ENCODE data around the gene FBLN1. TPM values are rescaled to one million over a fixed set of nuclear protein-coding genes. Genes with fewer than 3 reads are reported as not detected.

Gene FBLN1
- total and polyA plus RNA-seq, 2 of the 13 experiments (the other 11 are each of a cell fraction or from before 2014, with no cell fraction given), result 37.3 to 103 TPM

GRCh38 chr22:45483918-45484499 lies 18.7 kb upstream of the FBLN1 start:
- in situ Hi-C loops (cut with HindIII; ENCODE audit: extremely low pct_ligation_motif_present, low pct_unique_long_range_greater_than_20kb) (no loop called here), intact Hi-C loops (cut with micrococcal nuclease; ENCODE audit: unreplicated experiment) (loop anchor here (5.0 kb wide), 1 partner anchor 42 kb away; no protein-coding TSS in a partner anchor)
- H4K20me1 ChIP-seq (ENCODE audit: insufficient read depth, low read length), result no peaks in the 10 kb centered on the region
- no peaks in the 10 kb centered on the region for H3K79me2 ChIP-seq (ENCODE audit: insufficient read depth, low read length)
- WGBS (ENCODE audit: low lambda C conversion rate), result 0% methylated on average over 5 of the region's 5 CpGs
- FAIRE-seq (peak; percentile 84), DNase-seq (ENCODE audit: low spot score) (peak; percentile 63), ATAC-seq (peak; percentile 91)
- no peaks in the 10 kb centered on the region for H3K36me3 ChIP-seq (replicated peaks in 1 of 2; ENCODE audit: control insufficient read depth in 1 of 2, insufficient read depth in 2 of 2, low read length in 2 of 2)
- H3K9me3 ChIP-seq (ENCODE audit: low read length), result peaks cover 5% of the 10 kb centered on the region
- H3K4me3 ChIP-seq (replicated peaks in 1 of 3; ENCODE audit: insufficient read depth in 1 of 3, low read depth in 2 of 3, low read length in 3 of 3), result peak overlapping the region; percentile 14 to 45 (median 44); a peak in 5 of 6 replicates
- peak overlapping the region; percentile 42 for H3K9ac ChIP-seq (ENCODE audit: insufficient read depth, low read depth, low read length)
- peak overlapping the region; percentile 73 for H3K4me2 ChIP-seq (ENCODE audit: low read depth, low read length)
- BruUV-seq (replicated peaks), result no TSS peak
- no peaks in the 10 kb centered on the region for H3K27me3 ChIP-seq (ENCODE audit: control insufficient read depth in 1 of 2, insufficient read depth in 2 of 2, low read length in 2 of 2)
- peaks cover 53% of the 10 kb centered on the region for H3K4me1 ChIP-seq (ENCODE audit: insufficient read depth, low read length)
- ChIA-PET CTCF (ENCODE audit: low intra/inter-chr PET ratio, low total read pairs) (no interaction called here), POLR2A (interaction anchor here (0.8 to 1.8 kb wide), 7 partner anchors 13 to 238 kb away, joined by 3 to 7 read pairs (median 3); no protein-coding TSS in a partner anchor)
- no peak overlapping the region for H2AFZ ChIP-seq (ENCODE audit: low read length)
- peak overlapping the region; percentile 68 for H3K27ac ChIP-seq (ENCODE audit: extremely low read length, insufficient read depth, low read length)
- TF ChIP-seq ZNF224 (CRISPR knock-in tag; IDR thresholded peaks at IDR 0.05) (no peak), MXD4 (CRISPR knock-in tag; IDR thresholded peaks at IDR 0.05) (0 out of 2 replicates have a peak, but pooled peaks have one; percentile 61), DMAP1 (CRISPR knock-in tag; IDR thresholded peaks at IDR 0.05) (0 out of 2 replicates have a peak, but pooled peaks have one; percentile 27), AKAP8 (CRISPR knock-in tag; IDR thresholded peaks at IDR 0.05) (no peak), PRDM15 (CRISPR knock-in tag; IDR thresholded peaks at IDR 0.05) (no peak), SMAD3 (CRISPR knock-in tag; IDR thresholded peaks at IDR 0.05) (peak; percentile 38; the same call in 1 of the 2 replicates), KAT7 (CRISPR knock-in tag; IDR thresholded peaks at IDR 0.05; ENCODE audit: borderline replicate concordance) (no peak), GATA4 (IDR thresholded peaks at IDR 0.05; ENCODE audit: borderline replicate concordance, low read depth) (no peak), EHMT2 (IDR thresholded peaks at IDR 0.05; ENCODE audit: borderline replicate concordance, low read depth, low read length) (no peak; the same call in 1 of the 2 replicates), ZMYM3 (CRISPR knock-in tag; IDR thresholded peaks at IDR 0.05) (peak; percentile 65; the same call in 1 of the 2 replicates), TEAD2 (CRISPR knock-in tag; IDR thresholded peaks at IDR 0.05) (no peak), RXRB (CRISPR knock-in tag; IDR thresholded peaks at IDR 0.05; ENCODE audit: borderline replicate concordance) (peak; percentile 55; the same call in 1 of the 2 replicates), ZNF331 (CRISPR knock-in tag; IDR thresholded peaks at IDR 0.05) (peak; percentile 74; the same call in 1 of the 2 replicates), PPARG (CRISPR knock-in tag; conservative IDR thresholded peaks at IDR 0.05) (peak; percentile 73)
- TF ChIP-seq, protein P1, sequence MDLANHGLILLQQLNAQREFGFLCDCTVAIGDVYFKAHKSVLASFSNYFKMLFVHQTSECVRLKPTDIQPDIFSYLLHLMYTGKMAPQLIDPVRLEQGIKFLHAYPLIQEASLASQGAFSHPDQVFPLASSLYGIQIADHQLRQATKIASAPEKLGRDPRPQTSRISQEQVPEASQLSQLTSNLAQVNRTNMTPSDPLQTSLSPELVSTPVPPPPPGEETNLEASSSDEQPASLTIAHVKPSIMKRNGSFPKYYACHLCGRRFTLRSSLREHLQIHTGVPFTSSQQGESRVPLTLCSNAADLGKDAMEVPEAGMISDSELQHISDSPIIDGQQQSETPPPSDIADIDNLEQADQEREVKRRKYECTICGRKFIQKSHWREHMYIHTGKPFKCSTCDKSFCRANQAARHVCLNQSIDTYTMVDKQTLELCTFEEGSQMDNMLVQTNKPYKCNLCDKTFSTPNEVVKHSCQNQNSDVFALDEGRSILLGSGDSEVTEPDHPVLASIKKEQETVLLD (CRISPR knock-in tag; IDR thresholded peaks at IDR 0.05; ENCODE audit: low read depth), result no peak
- TF ChIP-seq, protein P2, sequence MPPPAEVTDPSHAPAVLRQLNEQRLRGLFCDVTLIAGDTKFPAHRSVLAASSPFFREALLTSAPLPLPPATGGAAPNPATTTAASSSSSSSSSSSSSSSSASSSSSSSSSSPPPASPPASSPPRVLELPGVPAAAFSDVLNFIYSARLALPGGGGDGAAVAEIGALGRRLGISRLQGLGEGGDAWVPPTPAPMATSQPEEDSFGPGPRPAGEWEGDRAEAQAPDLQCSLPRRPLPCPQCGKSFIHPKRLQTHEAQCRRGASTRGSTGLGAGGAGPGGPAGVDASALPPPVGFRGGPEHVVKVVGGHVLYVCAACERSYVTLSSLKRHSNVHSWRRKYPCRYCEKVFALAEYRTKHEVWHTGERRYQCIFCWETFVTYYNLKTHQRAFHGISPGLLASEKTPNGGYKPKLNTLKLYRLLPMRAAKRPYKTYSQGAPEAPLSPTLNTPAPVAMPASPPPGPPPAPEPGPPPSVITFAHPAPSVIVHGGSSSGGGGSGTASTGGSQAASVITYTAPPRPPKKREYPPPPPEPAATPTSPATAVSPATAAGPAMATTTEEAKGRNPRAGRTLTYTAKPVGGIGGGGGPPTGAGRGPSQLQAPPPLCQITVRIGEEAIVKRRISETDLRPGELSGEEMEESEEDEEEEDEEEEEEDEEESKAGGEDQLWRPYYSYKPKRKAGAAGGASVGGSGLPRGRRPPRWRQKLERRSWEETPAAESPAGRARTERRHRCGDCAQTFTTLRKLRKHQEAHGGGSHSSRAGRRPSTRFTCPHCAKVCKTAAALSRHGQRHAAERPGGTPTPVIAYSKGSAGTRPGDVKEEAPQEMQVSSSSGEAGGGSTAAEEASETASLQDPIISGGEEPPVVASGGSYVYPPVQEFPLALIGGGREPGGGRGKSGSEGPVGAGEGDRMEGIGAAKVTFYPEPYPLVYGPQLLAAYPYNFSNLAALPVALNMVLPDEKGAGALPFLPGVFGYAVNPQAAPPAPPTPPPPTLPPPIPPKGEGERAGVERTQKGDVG (CRISPR knock-in tag; IDR thresholded peaks at IDR 0.05; ENCODE audit: borderline replicate concordance), result no peak

Measured in HepG2 (cell line).